ENCODE data around the gene RHBDL3. TPM values are rescaled to one million over a fixed set of nuclear protein-coding genes. Genes with fewer than 3 reads are reported as not detected.

The RHBDL3 gene
- total RNA-seq, 1 experiment from 2014 or later: 0.24 TPM

DNA sequence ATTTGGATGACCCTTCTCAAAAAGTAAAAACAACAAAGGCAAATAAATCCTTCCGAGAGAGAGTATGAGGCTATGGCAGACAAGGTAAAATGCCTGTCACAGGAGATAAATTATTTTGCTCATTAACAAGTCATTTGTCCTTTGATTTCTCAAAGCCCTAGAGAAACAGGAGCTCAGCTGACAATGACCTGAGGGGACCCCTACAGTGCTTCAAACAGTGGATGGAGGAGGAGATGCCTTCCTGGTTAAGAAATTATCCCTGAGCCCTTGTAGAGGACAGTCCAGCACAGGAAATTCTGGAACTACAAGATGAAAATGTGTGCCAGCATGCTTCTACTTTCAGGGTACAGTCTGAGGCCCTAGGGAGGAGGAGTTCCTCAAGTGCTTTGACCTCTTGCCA is 24.0 kb upstream of the RHBDL3 start:
- Mint-ChIP-seq H3K4me3 (ENCODE audit: low read depth, unreplicated experiment) (no peak overlapping the region), H3K36me3 (ENCODE audit: insufficient read depth, unreplicated experiment) (no peaks in the 10 kb centered on the region), H3K4me1 (ENCODE audit: low read depth, unreplicated experiment) (no peaks in the 10 kb centered on the region), H3K27ac (ENCODE audit: unreplicated experiment) (no peak overlapping the region), H3K27me3 (ENCODE audit: unreplicated experiment) (no peaks in the 10 kb centered on the region), H3K9me3 (ENCODE audit: low read depth, unreplicated experiment) (no peaks in the 10 kb centered on the region)
- intact Hi-C loops (cut with micrococcal nuclease; ENCODE audit: unreplicated experiment): no loop called here
- CTCF ChIA-PET: no interaction called here
- no peak for DNase-seq
- BruUV-seq (replicated peaks): no TSS peak
- TF ChIP-seq, protein P1, sequence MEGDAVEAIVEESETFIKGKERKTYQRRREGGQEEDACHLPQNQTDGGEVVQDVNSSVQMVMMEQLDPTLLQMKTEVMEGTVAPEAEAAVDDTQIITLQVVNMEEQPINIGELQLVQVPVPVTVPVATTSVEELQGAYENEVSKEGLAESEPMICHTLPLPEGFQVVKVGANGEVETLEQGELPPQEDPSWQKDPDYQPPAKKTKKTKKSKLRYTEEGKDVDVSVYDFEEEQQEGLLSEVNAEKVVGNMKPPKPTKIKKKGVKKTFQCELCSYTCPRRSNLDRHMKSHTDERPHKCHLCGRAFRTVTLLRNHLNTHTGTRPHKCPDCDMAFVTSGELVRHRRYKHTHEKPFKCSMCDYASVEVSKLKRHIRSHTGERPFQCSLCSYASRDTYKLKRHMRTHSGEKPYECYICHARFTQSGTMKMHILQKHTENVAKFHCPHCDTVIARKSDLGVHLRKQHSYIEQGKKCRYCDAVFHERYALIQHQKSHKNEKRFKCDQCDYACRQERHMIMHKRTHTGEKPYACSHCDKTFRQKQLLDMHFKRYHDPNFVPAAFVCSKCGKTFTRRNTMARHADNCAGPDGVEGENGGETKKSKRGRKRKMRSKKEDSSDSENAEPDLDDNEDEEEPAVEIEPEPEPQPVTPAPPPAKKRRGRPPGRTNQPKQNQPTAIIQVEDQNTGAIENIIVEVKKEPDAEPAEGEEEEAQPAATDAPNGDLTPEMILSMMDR (IDR thresholded peaks at IDR 0.05; ENCODE audit: unreplicated experiment): no peak

DNA sequence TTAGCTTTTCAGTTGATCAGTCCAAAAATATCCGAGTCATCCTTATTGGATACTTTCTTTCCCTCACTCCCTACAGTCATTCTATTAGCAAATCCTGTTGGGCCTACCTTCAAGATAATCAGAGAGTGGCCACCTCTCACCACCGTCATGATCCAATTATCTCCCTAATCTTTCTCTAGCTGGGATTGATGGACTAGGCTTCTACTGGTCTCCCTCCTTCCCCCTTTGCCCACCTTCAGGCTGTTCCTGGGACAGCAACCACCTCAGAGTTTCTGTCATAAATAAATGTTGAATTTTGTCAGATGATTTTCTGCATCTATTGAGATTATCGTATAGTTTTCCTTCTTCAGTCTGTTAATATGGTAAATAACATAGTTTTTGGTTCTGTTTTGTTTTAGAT is 16.2 kb upstream of the RHBDL3 start:
- Mint-ChIP-seq H3K4me3 (ENCODE audit: low read depth, unreplicated experiment) (no peak overlapping the region), H3K27me3 (ENCODE audit: unreplicated experiment) (peaks cover 13% of the 10 kb centered on the region), H3K4me1 (ENCODE audit: low read depth, unreplicated experiment) (no peaks in the 10 kb centered on the region), H3K36me3 (ENCODE audit: insufficient read depth, unreplicated experiment) (no peaks in the 10 kb centered on the region), H3K9me3 (ENCODE audit: low read depth, unreplicated experiment) (no peaks in the 10 kb centered on the region), H3K27ac (ENCODE audit: unreplicated experiment) (no peak overlapping the region)
- no TSS peak for BruUV-seq (replicated peaks)
- DNase-seq: no peak
- intact Hi-C loops (cut with micrococcal nuclease; ENCODE audit: unreplicated experiment): no loop called here
- CTCF ChIA-PET: no interaction called here
- TF ChIP-seq, protein P1 (IDR thresholded peaks at IDR 0.05; ENCODE audit: unreplicated experiment): no peak

- BruUV-seq (replicated peaks): no TSS peak
- Mint-ChIP-seq H3K36me3 (ENCODE audit: insufficient read depth, unreplicated experiment) (no peaks in the 10 kb centered on the region), H3K27me3 (ENCODE audit: unreplicated experiment) (peaks cover 40% of the 10 kb centered on the region), H3K4me3 (ENCODE audit: low read depth, unreplicated experiment) (no peak overlapping the region), H3K27ac (ENCODE audit: unreplicated experiment) (no peak overlapping the region), H3K9me3 (ENCODE audit: low read depth, unreplicated experiment) (no peaks in the 10 kb centered on the region), H3K4me1 (ENCODE audit: low read depth, unreplicated experiment) (no peaks in the 10 kb centered on the region)
- CTCF ChIA-PET: interaction anchor here (0.5 to 1.3 kb wide), 6 partner anchors 17 to 644 kb away, joined by 3 to 6 read pairs (median 4); no protein-coding TSS in a partner anchor
- intact Hi-C loops (cut with micrococcal nuclease; ENCODE audit: unreplicated experiment): loop anchor here (1.0 to 5.0 kb wide), 2 partner anchors 66 to 504 kb away; no protein-coding TSS in a partner anchor
- peak; percentile 79 for DNase-seq
- TF ChIP-seq, protein P1 (IDR thresholded peaks at IDR 0.05; ENCODE audit: unreplicated experiment): peak; percentile 89
Measured at GRCh38 chr17:32253117-32253611, 12.5 kb upstream of the RHBDL3 start.

DNA sequence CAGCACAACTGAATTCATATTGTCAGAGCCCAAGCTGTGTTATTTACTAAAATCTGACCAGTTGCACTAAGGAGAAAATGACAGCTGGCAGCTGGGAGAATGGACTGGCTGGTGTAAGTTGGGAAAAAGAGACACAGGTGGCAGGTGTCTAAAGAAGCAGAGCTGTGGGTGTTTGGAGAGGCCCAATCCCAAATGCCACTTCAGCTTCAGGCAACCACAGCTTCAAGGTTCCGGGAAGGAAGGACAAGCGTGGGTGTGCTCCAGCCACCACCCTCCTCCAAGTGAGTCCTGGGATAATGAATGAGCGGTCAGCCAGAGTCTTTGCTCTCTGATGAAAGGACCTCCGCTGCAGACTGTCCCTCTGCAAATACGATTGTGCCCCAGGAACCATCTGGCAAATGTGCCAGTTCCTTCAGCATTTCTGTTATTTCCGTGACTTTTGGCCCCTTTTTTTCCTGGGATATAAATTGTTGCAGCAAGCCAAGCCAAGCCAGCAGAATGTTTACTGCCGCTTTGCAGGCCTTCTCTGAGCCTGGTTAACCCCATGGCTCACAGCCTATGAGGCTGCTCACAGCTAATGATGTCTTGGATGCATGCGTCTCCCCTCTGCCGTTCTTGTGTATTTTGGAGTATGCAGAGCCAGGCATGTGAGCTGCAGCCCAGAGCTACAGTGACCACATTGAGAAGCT is 9.5 kb upstream of the RHBDL3 start:
- TF ChIP-seq, protein P1 (IDR thresholded peaks at IDR 0.05; ENCODE audit: unreplicated experiment): no peak
- Mint-ChIP-seq H3K27me3 (ENCODE audit: unreplicated experiment) (peaks cover 57% of the 10 kb centered on the region), H3K4me1 (ENCODE audit: low read depth, unreplicated experiment) (peaks cover 4% of the 10 kb centered on the region), H3K4me3 (ENCODE audit: low read depth, unreplicated experiment) (no peak overlapping the region), H3K27ac (ENCODE audit: unreplicated experiment) (no peak overlapping the region), H3K9me3 (ENCODE audit: low read depth, unreplicated experiment) (no peaks in the 10 kb centered on the region), H3K36me3 (ENCODE audit: insufficient read depth, unreplicated experiment) (no peaks in the 10 kb centered on the region)
- no TSS peak for BruUV-seq (replicated peaks)
- intact Hi-C loops (cut with micrococcal nuclease; ENCODE audit: unreplicated experiment): no loop called here
- CTCF ChIA-PET: no interaction called here
- no peak for DNase-seq
